Measurements from ENCODE around the gene GNA12.
A peak's percentile ranks its signal among the peaks of the same experiment; 100 is the strongest.
"Not testable (repeated sequence)": the region's sequence is repeated elsewhere in the genome, so short reads cannot be mapped to it uniquely, and the experiment has no call there.

The GNA12 gene

DNA sequence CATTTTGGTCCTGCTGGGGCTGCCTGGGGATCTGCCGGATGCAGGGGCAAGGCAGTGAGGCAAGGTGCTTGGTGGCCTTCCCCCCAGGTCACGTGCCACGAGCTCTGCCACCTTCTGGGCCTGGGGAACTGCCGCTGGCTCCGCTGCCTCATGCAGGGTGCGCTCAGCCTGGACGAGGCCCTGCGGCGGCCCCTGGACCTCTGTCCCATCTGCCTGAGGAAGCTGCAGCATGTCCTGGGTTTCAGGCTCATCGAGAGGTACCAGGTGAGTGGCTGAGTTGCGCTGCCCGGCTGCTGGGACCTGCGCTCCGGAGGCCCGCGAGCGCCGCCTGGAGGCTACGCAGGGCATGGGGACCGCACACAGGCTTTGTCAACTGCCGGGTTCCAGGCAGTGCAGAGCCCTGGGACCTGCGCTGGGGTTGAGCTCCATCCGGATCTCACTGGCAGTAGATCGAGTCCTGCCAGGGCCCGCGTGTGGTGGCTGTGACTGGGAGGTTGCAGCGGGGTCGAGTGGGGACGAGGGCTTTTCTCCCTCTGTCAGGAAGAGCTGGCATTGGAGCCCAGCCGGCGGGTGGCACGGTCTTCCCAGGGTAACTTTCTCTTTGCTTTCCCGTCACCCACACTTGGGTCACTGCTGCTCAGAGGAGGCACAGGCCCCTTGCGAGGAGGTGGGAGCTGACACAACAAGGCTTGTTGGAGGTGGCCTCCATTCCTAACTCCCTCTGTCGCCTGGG is 134.4 kb downstream of the GNA12 start:
- DNase-seq, result peak; percentile 63

DNA sequence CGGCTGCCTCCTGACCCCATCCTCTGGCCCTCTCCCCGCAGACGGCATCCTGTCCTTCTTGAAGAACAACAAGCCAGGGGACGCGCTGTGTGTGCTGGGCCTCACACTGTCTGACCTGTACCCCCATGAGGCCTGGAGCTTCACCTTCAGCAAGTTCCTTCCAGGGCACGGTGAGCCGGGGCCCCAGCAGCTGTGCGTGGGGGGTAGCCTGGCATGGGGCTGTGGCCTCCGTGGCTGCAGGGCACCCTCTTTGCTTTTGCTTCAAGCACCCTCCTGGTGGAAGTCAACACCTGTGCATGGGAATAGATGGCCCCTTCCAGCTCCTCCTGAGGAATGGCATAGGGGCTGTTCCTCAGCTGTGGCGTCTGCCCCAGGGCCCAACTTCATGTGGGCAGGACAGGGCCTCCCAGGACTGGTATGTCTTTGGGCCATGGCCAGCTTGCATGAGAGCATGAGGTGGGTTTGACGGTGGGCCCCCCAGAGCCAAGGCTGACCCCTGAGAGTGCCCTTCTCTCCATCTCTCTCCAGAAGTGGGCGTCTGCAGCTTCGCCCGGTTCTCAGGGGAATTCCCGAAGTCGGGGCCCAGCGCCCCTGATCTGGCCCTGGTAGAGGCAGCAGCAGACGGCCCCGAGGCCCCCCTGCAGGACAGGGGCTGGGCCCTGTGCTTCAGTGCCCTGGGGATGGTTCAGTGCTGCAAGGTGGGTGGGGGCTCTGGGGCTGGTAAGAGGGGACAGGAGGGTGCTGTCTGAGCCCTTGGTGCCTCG is 135.4 kb downstream of the GNA12 start:
- DNase-seq, result no peak

DNA sequence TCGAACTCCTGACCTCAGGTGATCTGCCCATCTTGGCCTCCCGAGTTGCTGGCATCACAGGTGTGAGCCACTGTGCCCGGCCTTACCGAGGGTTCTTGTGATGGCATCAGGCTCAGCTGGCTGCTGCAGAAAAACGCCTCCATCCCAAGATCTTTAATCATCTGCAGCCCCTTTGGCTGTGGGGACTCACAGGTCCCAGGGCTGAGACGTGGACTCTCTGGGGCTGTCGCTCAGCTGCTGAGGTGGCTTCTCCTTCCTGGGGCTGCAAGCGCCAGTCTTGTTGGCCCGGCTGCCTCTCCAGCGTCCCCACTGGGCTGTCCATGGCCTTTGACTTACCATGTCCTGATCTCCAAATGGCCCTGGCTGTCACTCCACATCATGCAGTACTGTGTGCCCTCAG is 136.1 kb downstream of the GNA12 start:
- DNase-seq, result no peak

DNA sequence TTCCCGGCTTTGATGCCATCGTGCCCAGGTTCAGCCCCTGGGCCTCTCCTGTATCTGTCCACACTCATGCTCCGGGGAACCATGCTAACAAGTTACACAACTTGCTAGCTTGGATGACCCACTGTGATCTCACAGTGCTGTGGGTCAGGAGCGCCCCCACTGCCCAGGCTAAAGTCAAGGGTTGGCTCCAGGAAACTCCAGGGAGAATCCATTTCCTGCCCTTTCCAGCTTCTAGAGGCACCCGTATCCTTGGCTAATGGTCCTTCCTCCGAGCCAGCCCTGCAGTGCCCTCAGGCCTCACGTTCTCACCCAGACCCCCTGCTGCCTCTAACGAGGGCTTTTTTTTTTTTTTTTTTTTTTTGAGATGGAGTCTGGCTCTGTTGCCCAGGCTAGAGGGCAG is 136.6 kb downstream of the GNA12 start:
- no peak for DNase-seq

DNA sequence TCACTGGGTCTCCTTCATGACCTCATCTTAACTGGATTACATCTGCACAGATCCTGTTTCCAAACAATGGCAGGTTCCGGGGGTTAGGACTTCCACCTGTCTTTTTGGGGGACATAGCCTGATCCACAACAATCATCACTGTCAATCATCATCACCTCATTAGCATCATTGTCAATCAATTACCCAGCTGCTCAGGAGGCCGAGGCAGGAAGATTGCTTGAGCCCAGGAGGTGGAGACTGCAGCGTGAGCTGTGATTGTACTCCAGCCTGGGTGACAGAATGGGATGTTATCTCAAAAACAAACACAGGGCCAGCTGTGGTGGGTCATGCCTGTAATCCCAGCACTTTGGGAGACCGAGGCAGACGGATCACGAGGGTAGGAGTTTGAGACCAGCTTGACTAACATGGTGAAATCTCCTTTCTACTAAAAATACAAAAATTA is 137.4 kb downstream of the GNA12 start:
- DNase-seq, result no peak

DNA sequence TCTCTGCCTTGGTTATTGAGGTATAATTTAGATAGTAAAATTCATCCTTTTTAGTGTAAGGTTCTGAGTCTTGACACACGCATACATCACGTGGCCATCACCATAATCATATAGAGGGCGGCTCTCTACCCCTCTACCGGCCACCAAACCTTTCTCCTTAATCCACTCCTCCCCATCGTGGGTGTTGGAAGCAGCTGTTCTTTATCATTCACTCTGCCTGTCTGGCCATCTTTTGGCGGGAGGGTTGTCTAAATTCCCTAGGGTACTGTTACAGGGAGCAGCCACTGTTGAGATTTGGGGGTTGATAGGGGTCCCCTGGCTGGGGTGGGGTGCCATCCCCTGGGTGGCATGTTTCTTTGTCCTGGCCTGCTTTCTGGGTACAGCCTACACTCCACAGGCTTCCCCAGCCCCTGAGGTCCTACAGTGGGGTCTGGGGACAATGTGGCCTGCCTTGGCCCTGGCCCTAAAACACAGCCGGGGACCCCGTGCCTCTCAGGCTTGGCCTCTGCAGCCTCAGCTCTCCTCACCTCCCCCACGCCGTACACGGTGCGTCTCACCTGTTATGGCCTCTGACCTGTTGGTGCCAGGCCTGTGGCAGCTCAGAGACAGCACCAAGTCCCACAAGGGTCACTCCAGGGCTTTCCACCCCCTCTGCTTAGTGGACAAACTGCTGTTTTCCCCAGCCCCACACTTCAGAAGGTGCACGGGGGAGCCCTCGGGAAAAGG is 138.6 kb downstream of the GNA12 start:
- DNase-seq, result no peak

DNA sequence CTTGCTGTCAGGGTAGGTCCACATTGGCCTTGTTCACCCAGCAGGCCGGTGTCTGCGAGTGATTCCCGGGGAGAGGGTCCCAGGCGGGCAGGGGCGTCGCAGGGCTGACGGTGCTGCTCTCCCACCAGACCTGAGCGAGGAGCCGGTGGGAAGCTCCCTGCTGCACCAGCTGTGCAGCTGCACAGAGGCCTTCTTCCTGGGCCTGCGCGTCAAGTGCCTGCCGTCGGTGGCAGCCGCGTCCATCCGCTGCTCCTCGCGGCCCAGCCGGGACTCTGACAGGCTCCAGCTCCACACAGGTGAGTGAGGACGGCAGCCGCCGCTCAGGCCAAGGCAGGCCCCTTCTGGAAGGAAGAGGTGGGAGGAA is 141.5 kb downstream of the GNA12 start:
- DNase-seq, result no peak

DNA sequence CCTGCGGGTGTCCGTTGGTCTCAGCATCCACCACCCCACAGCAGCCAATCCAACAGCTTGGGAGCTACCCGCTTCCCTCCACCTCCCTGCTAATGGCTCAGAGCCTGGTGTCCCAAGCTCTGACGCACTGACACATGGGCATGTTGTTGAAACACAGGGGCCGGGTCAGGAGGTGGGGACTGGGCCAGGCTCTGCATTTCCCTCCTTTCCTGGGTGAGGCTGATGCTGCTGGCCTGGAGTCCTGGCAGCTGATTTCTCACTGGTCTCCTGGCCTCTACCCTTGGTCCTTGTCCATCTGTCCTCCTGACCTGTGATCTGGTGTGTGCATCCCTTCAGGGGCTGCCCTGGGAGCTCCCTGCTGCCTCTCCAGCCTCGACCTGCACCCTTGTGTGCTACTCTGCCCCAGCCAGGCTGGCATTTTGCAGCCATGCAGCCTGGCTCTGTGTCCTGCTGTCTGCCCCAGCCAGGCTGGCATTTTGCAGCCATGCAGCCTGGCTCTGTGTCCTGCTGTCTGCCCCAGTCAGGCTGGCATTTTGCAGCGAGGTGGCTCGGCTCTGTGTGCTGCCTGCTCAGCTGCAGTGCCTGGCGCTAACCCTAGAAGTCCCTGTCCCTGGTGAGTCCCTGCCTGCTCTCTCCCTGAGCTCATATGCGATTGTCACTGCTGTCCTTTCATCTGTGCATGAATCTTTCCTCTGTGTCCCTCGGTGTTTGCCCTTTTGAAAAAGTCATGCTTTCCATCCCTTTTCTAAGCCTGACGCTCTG is 142.1 kb downstream of the GNA12 start:
- DNase-seq, result no peak

DNA sequence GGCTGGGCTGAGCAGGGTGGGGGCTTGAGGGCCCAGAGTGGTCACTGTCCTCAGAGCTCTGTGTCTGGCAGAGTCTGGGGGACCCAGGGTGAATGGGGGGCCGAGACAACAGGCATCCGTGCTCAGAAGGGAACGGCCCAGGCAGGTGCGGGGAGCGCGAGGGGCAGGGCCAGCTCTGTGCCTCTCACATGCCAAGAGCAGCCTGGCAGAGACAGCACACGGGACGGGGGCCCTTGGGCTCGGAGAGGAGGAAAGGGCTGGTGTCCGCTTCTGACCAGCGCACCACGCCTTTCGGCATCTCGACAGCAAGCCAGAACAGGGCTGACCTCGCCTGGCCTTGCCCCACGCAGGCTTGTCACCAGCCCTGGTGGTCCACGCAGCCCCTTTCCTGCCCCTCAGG is 142.7 kb downstream of the GNA12 start:
- DNase-seq, result no peak

DNA sequence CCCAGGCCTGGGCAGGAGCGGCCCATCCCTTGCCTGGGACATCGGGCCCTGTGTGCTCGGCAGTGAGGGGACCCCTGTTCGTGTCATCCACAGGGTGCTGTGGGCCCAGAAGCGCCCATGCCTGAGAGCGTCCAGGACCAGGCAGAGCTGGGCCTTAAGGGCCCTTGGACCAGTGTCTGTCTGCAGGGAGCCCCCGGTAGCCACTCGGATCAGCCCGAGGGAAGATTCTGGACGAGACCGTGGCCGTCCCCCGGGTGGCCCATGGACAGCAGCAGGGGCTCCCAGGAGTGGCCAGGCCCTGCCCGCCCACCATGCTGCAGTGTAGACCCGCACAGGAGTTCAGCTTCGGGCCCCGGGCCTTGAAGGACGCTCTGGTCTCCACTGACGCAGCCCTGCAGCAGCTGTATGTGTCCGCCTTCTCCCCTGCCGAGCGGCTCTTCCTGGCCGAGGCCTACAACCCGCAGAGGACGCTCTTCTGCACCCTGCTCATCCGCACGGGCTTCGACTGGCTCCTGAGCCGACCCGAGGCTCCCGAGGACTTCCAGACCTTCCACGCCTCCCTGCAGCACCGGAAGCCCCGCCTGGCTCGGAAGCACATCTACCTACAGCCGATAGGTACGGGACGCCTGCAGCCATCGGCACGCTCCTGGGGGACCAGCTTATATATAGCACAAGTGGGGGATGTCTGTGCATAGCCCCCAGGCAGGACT is 143.8 kb downstream of the GNA12 start:
- no peak for DNase-seq

DNA sequence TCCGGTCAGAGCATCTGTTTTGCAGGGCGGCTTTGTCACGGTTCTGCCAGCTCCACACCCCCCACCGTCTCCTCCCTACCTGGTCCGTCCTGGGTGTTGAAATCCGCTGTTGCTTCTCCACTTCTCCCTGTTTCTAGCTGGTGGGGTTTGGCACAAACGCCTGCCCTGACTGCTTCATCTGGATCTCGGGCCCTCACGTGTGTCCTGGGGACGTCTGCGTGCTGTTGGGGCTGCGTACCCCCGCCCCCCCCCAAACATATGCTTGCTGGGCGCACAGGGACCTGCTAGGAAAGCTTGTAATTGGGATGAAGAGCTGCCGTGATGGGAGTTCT is 144.9 kb downstream of the GNA12 start:
- DNase-seq, result no peak

DNA sequence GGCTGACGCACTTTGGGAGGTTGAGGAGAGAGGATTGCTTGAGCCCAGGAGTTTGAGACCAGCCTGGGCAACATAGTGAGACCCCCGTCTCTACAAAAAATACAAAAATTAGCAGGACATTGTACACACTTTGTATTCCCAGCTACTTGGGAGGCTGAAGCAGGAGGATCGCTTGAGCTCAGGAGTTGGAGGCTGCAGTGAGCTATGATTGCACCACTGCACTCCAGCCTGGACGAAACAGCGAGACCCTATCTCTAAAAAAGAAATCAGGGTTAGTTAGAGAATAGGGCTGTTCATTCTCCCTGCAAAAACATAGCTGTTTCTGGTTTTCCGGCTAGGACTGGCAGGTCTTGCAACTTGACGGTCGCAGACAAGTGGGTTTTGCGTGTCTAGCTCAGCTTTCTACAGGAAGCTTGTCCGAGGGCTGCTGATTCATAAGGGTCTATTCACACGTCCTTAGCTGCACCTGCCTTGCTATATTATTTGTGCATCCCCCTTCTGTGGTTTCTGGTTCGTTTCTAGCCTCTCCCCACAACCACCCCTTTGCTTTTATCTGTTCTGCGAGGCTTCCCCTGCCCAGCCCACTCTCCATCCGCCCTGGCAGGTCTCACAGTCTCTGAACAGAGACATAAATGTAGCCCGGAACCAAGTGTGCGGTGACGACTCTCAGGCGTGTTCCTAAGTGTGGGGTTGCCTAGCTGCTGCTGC is 145.4 kb downstream of the GNA12 start:
- DNase-seq, result peak; percentile 86

DNA sequence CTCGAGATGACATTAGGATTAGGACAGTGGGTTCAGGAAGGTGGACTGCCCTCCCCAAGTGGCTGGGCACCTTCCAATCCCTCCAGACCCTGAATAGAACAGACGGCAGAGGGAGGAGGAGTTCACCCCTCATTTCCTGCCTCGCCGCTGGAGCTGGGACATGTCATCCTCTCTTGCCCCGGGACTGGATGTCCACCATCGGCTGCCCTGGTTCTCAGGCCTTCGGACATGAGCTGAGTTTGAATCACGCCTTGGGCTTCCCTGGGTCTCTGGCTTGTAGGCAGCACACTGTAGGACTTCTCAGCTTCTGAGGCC is 150.0 kb downstream of the GNA12 start:
- DNase-seq, result not testable (repeated sequence)

DNA sequence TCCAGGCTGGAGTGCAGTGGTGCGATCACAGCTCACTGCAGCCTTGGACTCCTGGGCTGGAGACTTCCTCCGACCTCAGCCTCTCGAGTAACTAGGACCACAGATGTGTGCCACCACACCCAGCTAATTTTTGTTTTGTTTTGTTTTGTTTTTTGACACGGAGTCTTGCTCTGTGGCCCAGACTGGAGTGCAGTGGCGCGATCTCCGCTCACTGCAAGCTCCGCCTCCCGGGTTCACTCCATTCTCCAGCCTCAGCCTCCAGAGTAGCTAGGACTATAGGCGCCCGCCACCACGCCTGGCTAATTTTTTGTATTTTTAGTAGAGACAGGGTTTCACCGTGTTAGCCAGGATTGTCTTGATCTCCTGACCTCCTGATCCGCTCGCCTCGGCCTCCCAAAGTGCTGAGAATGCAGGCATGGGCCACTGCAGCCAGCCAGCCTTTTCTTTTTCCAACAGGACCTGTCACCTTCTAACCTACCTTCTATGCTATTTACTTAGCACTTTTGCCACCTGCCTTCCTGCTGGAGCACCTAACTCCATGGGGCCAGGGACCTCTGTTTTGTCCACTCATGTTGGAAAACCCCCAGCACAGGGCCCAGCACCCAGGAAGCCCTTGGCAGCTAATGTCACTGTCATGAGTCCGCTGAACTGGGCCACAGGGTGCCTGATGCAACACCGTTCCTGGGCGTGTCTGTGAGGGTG is 150.5 kb downstream of the GNA12 start:
- DNase-seq, result not testable (repeated sequence)

DNA sequence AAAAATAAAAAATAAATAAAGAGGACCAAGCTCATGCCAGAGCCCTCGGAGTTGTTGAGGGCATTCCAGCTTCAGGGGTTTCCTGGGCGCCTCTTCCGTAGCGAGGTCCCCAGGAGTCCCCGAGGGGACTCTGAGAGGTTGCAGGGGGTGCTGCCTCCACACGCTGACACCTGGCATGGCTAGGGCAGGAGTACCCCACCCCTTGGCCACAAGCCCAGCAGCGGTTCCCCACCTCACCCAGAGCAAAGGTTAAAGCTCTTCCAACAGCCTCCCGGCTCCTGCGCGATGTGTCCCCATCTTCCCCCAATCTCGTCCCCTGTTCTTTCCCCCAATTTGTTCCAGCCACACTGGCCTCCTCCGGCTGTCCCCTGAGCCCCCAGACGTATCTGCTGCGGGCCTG is 151.6 kb downstream of the GNA12 start:
- DNase-seq, result no peak

DNA sequence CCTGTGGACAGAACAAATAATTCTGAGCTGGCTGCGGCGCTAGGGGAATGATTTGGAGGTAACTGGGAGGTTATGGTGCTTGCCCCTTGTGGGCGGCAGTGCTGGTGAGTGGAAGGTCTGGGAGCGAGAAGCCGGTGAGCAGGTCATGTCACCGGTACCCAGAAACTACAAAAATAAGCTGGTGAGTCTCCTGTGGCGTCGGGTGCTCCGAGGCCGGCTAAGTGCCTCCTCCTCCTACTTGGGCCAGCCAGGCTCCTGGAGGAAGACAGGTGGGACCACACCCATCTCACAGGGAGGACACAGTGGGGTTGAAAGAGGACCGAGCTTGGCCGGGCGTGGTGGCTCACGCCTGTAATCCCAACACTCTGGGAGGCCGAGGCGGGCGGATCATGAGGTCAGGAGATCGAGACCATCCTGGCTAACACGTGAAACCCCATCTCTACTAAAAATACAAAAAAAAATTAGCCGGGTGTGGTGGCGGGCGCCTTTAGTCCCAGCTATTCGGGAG is 152.1 kb downstream of the GNA12 start:
- not testable (repeated sequence) for DNase-seq

DNA sequence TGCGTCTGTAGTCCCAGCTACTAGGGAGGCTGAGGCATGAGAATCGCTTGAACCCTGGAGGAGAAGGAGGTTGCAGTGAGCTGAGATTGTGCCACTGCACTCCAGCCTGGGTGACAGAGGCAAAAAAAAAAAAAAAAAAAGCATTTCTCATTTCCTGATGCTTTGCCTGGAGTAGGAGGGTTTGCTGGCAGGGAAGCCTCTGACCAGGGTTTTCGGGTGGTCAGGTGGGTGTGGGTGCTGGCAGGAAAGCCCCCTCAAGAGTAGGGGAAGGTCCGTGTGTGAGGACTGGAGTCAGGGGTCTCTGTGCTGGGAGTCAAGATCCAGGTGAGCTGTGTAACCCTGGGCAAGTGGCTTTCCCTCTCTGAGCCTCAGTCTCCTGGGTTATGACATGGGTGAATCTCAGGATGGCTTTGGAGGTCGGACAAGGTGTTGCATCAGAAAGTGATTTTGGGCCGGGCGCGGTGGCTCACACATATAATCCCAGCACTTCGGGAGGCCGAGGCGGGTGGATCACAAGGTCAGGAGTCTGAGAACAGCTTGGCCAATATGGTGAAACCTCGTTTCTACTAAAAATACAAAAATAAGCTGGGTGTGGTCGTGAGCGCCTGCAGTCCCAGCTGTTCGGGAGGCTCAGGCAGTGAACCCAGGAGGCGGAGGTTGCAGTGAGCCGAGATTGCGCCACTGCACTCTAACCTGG is 152.9 kb downstream of the GNA12 start:
- no peak for DNase-seq

DNA sequence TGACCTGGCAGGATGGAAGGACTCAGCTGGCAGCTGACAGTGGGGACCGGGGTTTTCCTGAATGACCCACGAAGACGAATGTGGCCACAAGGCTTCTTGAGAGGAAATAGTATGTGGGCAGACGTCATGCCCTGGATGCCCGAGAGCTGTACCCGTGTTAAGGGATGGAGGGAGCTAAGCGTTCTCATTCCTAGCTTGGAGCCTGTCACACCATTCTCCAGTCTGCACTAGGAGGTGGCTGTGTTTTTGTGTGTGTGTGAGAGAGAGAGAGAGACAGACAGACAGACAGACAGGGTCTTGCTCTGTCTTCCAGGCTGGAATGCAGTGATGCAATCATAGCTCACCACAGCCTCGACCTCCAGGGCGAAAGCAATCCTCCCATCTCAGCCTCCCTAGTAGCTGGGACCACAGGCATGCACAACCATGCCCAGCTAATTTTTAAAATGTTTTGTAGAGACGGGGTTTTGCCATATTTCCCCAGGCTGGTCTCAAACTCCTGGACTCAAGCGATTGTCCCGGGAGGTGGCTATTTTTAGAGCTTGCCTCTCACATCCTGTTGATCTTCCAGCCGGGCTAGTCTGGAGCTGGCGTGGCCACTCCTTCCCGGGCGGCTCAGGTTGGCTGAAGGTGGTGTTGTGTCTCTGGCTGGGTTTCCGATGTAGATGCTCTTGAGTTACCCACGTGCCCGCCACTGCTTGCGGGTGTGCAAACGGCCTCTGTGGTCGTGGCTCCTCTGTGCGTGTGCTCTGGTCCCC is 154.0 kb downstream of the GNA12 start:
- no peak for DNase-seq

DNA sequence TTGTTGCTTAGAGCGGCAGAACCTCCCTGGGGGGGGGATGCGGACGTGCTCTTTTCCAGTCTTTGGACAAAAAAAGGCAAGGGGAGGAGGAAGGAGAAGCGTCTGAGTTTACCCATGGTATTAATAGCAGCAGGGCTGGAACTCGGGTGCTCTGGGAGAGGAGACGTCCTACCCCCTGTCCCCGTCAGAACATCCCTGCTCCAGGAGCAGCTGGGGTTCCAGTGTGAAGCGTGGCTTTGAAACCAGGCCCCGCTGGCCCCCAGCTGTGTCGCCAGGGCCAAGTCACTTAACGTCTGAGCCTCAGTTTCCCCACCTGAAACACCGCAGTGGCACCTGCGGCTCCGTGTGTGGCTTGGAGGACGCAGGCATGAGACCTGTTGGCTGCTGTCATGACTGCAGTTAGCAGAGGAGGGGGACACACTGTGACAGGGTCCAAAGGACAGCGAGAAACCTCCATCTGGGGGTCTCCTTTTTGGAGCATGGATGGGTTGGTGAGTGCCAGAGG is 154.7 kb downstream of the GNA12 start:
- DNase-seq, result no peak

Measured in NK-92 treated with Interleukin-12 subunit alpha and Interleukin-12 subunit beta, amount 100 ng/mL, for 24 hours (cell line).